ENCODE results near the gene SPOUT1. TPM values are rescaled to one million over a fixed set of nuclear protein-coding genes. Genes with fewer than 3 reads are reported as not detected.

Gene SPOUT1
- total and polyA plus RNA-seq, 2 donors (not counting 1 experiment from before 2014, with no cell fraction given), result 7.4 to 9.0 TPM

- no peak overlapping the region for H2AFZ ChIP-seq (ENCODE audit: low read length)
- no peak overlapping the region for H3K9ac ChIP-seq (ENCODE audit: insufficient read depth, low read length)
- no peak overlapping the region for H3K4me3 ChIP-seq (replicated peaks in 1 of 4; ENCODE audit: control extremely low read depth in 1 of 4, insufficient read depth in 1 of 4, low read depth in 3 of 4, low read length in 4 of 4)
- no peak for TF ChIP-seq CTCF (conservative IDR thresholded peaks at IDR 0.05 in 1 of 2, IDR thresholded peaks at IDR 0.05 in 1 of 2; ENCODE audit: low read depth in 1 of 2, low read length in 2 of 2)
- no peak for TF ChIP-seq EZH2 (IDR thresholded peaks at IDR 0.05; ENCODE audit: low read length, missing control alignments)
- no peak for DNase-seq (ENCODE audit: low read depth in 2 of 2)
- no peaks in the 10 kb centered on the region for H3K79me2 ChIP-seq (ENCODE audit: control insufficient read depth, insufficient read depth, low read length)
- no peaks in the 10 kb centered on the region for H4K20me1 ChIP-seq (ENCODE audit: control insufficient read depth, extremely low read depth, insufficient read depth, low read length)
- H3K9me3 ChIP-seq (ENCODE audit: control insufficient read depth, insufficient read depth, low read depth, low read length), result no peaks in the 10 kb centered on the region
- peaks cover 22% of the 10 kb centered on the region for H3K36me3 ChIP-seq (ENCODE audit: control insufficient read depth, insufficient read depth, low read length)
- H3K4me2 ChIP-seq (ENCODE audit: extremely low read depth, insufficient read depth, low read length), result no peak overlapping the region
- no peaks in the 10 kb centered on the region for H3K27me3 ChIP-seq (ENCODE audit: control insufficient read depth, insufficient read depth, low read length)
- H3K4me1 ChIP-seq (ENCODE audit: control insufficient read depth, extremely low read depth, insufficient read depth, low read length), result no peaks in the 10 kb centered on the region
- H3K27ac ChIP-seq (ENCODE audit: insufficient read depth, low read length), result no peak overlapping the region
Measured at GRCh38 chr9:128805661-128806060, 23.9 kb downstream of the SPOUT1 start.

GRCh38 chr9:128802482-128802881 lies 27.1 kb downstream of the SPOUT1 start:
- DNase-seq (ENCODE audit: low read depth in 2 of 2), result no peak
- Histone ChIP-seq H3K9ac (ENCODE audit: insufficient read depth, low read length) (no peak overlapping the region), H3K4me3 (replicated peaks in 1 of 4; ENCODE audit: control extremely low read depth in 1 of 4, insufficient read depth in 1 of 4, low read depth in 3 of 4, low read length in 4 of 4) (no peak overlapping the region), H2AFZ (ENCODE audit: low read length) (no peak overlapping the region), H3K79me2 (ENCODE audit: control insufficient read depth, insufficient read depth, low read length) (no peaks in the 10 kb centered on the region), H3K27ac (ENCODE audit: insufficient read depth, low read length) (no peak overlapping the region), H3K27me3 (ENCODE audit: control insufficient read depth, insufficient read depth, low read length) (no peaks in the 10 kb centered on the region), H3K4me2 (ENCODE audit: extremely low read depth, insufficient read depth, low read length) (no peak overlapping the region), H3K9me3 (ENCODE audit: control insufficient read depth, insufficient read depth, low read depth, low read length) (no peaks in the 10 kb centered on the region), H4K20me1 (ENCODE audit: control insufficient read depth, extremely low read depth, insufficient read depth, low read length) (no peaks in the 10 kb centered on the region), H3K4me1 (ENCODE audit: control insufficient read depth, extremely low read depth, insufficient read depth, low read length) (no peaks in the 10 kb centered on the region), H3K36me3 (ENCODE audit: control insufficient read depth, insufficient read depth, low read length) (peaks cover 25% of the 10 kb centered on the region)
- TF ChIP-seq CTCF (conservative IDR thresholded peaks at IDR 0.05 in 1 of 2, IDR thresholded peaks at IDR 0.05 in 1 of 2; ENCODE audit: low read depth in 1 of 2, low read length in 2 of 2) (no peak), EZH2 (IDR thresholded peaks at IDR 0.05; ENCODE audit: low read length, missing control alignments) (no peak)

GRCh38 chr9:128800061-128800460 lies 29.5 kb downstream of the SPOUT1 start:
- no peaks in the 10 kb centered on the region for H3K79me2 ChIP-seq (ENCODE audit: control insufficient read depth, insufficient read depth, low read length)
- no peaks in the 10 kb centered on the region for H4K20me1 ChIP-seq (ENCODE audit: control insufficient read depth, extremely low read depth, insufficient read depth, low read length)
- TF ChIP-seq EZH2 (IDR thresholded peaks at IDR 0.05; ENCODE audit: low read length, missing control alignments) (no peak), CTCF (conservative IDR thresholded peaks at IDR 0.05 in 1 of 2, IDR thresholded peaks at IDR 0.05 in 1 of 2; ENCODE audit: low read depth in 1 of 2, low read length in 2 of 2) (no peak)
- no peak overlapping the region for H3K4me3 ChIP-seq (replicated peaks in 1 of 4; ENCODE audit: control extremely low read depth in 1 of 4, insufficient read depth in 1 of 4, low read depth in 3 of 4, low read length in 4 of 4)
- no peak overlapping the region for H3K27ac ChIP-seq (ENCODE audit: insufficient read depth, low read length)
- H3K4me2 ChIP-seq (ENCODE audit: extremely low read depth, insufficient read depth, low read length), result no peak overlapping the region
- H2AFZ ChIP-seq (ENCODE audit: low read length), result no peak overlapping the region
- H3K27me3 ChIP-seq (ENCODE audit: control insufficient read depth, insufficient read depth, low read length), result no peaks in the 10 kb centered on the region
- no peak overlapping the region for H3K9ac ChIP-seq (ENCODE audit: insufficient read depth, low read length)
- peaks cover 17% of the 10 kb centered on the region for H3K36me3 ChIP-seq (ENCODE audit: control insufficient read depth, insufficient read depth, low read length)
- no peak for DNase-seq (ENCODE audit: low read depth in 2 of 2)
- no peaks in the 10 kb centered on the region for H3K4me1 ChIP-seq (ENCODE audit: control insufficient read depth, extremely low read depth, insufficient read depth, low read length)
- no peaks in the 10 kb centered on the region for H3K9me3 ChIP-seq (ENCODE audit: control insufficient read depth, insufficient read depth, low read depth, low read length)

Data from fibroblast of lung (primary cell).